SK-N-SH (cell line): ENCODE data around the gene KCNAB3.

Source experiments
- CHD2 ChIP-seq: fragments of 150-350 bp; IDR thresholded peaks from 2 replicates; pipeline ENCODE4 v1.6.1; 2018; ENCODE audit warnings: low read length; ENCODE audit not compliant: partially characterized antibody
- CTCF ChIP-seq: fragments of 200-600 bp; sonication (generic); IDR thresholded peaks from 2 replicates; pipeline ENCODE4 v1.6.1; 2017; ENCODE audit warnings: antibody characterized with exemption, mild to moderate bottlenecking, moderate library complexity

GRCh38 chr17:7961421-7961820, 31.8 kb upstream of the KCNAB3 start:
- no peak for TF ChIP-seq CHD2
- TF ChIP-seq CTCF: no peak
